ENCODE data around the gene SFSWAP. TPM values are rescaled to one million over a fixed set of nuclear protein-coding genes. Genes with fewer than 3 reads are reported as not detected.

Gene SFSWAP
- total RNA-seq, 4 donors from 2014 or later: 47.3 to 169 (median 75.6) TPM

- DNase-seq: no peak
Measured at GRCh38 chr12:131841547-131841946, 130.7 kb downstream of the SFSWAP start.

GRCh38 chr12:131842169-131842568 lies 131.3 kb downstream of the SFSWAP start:
- DNase-seq: no peak
- H3K36me3 ChIP-seq: no peaks in the 10 kb centered on the region
- H3K9me3 ChIP-seq: no peaks in the 10 kb centered on the region
- no peak overlapping the region for H3K27ac ChIP-seq
- no peaks in the 10 kb centered on the region for H3K4me1 ChIP-seq
- H3K4me3 ChIP-seq: no peak overlapping the region
- no peak for TF ChIP-seq CTCF (IDR thresholded peaks at IDR 0.05)
- no peak for TF ChIP-seq POLR2A (IDR thresholded peaks at IDR 0.05)
- no peaks in the 10 kb centered on the region for H3K27me3 ChIP-seq

More at GRCh38 chr12:131841547-131841946, 130.7 kb downstream of the SFSWAP start:
- Histone ChIP-seq H3K9me3 (no peaks in the 10 kb centered on the region), H3K4me1 (no peaks in the 10 kb centered on the region), H3K27me3 (no peaks in the 10 kb centered on the region), H3K4me3 (no peak overlapping the region), H3K27ac (no peak overlapping the region), H3K36me3 (no peaks in the 10 kb centered on the region)
- TF ChIP-seq POLR2A (IDR thresholded peaks at IDR 0.05) (no peak), CTCF (IDR thresholded peaks at IDR 0.05) (no peak)

- Histone ChIP-seq H3K36me3 (no peaks in the 10 kb centered on the region), H3K27me3 (no peaks in the 10 kb centered on the region), H3K9me3 (no peaks in the 10 kb centered on the region), H3K4me3 (no peak overlapping the region), H3K4me1 (no peaks in the 10 kb centered on the region), H3K27ac (no peak overlapping the region)
- DNase-seq: no peak
- no peak for TF ChIP-seq CTCF (IDR thresholded peaks at IDR 0.05)
- no peak for TF ChIP-seq POLR2A (IDR thresholded peaks at IDR 0.05)
Measured at GRCh38 chr12:131843527-131843926, 132.6 kb downstream of the SFSWAP start.

GRCh38 chr12:131844140-131844539 lies 133.2 kb downstream of the SFSWAP start:
- DNase-seq: no peak
- Histone ChIP-seq H3K4me1 (no peaks in the 10 kb centered on the region), H3K36me3 (no peaks in the 10 kb centered on the region), H3K27ac (no peak overlapping the region), H3K27me3 (no peaks in the 10 kb centered on the region), H3K9me3 (no peaks in the 10 kb centered on the region), H3K4me3 (no peak overlapping the region)
- TF ChIP-seq POLR2A (IDR thresholded peaks at IDR 0.05) (no peak), CTCF (IDR thresholded peaks at IDR 0.05) (no peak)

GRCh38 chr12:131844656-131845055 lies 133.8 kb downstream of the SFSWAP start:
- Histone ChIP-seq H3K27me3 (no peaks in the 10 kb centered on the region), H3K27ac (no peak overlapping the region), H3K4me3 (no peak overlapping the region), H3K9me3 (no peaks in the 10 kb centered on the region), H3K36me3 (no peaks in the 10 kb centered on the region), H3K4me1 (no peaks in the 10 kb centered on the region)
- TF ChIP-seq CTCF (IDR thresholded peaks at IDR 0.05) (no peak), POLR2A (IDR thresholded peaks at IDR 0.05) (no peak)
- DNase-seq: no peak

GRCh38 chr12:131845121-131845520 lies 134.2 kb downstream of the SFSWAP start:
- Histone ChIP-seq H3K27ac (no peak overlapping the region), H3K4me1 (no peaks in the 10 kb centered on the region), H3K27me3 (no peaks in the 10 kb centered on the region), H3K9me3 (no peaks in the 10 kb centered on the region), H3K36me3 (no peaks in the 10 kb centered on the region), H3K4me3 (no peak overlapping the region)
- DNase-seq: no peak
- no peak for TF ChIP-seq CTCF (IDR thresholded peaks at IDR 0.05)
